Raji (cell line): ENCODE measurements around the gene EFCAB6.

Source experiments
- POLR2A ChIP-seq: IDR thresholded peaks from 2 replicates; pipeline ENCODE4 v1.6.1; 2011; ENCODE audit warnings: low read depth, low read length, control low read depth; ENCODE audit not compliant: insufficient read depth

The EFCAB6 gene

DNA sequence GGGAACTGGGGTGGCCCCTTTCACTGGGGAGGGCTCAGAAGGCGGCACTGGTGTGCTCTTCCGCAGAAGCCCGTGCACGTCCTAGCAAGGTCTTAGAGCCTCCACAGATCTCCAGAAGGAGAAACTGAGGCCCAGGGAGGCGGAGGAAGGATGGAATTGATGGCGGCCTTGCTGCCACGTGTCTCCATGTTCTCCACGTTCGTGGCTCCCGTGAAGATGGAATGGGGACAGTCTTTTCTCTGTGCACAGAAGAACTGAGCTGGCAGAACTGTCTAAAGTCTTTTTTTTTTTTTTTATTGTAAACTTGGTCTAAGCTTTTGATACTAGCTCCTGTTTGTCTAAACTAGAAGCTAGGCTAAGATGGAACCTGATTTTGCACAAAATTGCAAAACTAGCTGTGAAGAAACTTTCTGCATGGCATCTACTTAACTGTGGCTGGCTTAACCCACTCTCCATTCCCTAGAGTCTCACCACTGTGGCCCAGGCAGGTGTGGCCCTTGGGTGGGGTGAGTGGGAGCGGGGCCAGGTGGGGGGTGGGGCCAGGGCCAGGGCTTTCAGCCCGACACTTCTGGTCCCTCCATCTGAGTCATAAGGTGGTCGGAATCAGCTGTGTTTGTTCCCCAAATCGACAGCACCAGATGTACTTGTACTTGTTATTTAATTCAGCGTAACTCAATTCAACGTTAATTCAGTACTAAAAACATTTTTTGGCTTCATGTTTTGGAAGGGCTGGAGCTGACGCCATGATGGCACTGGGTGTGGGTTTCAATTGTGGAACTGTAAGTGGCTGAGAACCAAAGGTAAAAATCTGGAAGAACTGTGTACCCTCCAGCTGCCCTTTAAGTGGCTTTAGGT lies 279.6 kb downstream of the EFCAB6 start:
- TF ChIP-seq POLR2A, result no peak

DNA sequence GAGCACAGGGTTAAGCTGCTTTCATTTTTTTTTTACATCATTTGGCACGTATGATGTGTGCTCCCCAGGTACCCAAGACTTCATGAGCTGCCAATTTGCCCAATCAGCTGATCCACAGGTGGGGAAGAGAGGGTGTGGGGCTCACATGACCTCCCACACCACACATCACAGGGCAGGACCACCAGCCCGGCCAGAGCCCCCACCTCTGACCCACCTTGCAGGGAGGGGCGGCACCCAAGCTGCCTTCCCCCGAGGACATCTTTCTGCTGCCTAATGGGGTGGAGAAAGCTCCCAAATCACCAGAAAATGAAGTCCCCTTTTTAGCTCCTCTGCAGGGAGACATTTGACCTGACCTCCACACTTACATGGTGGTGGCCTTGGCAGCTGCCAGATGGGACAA lies 280.5 kb downstream of the EFCAB6 start:
- TF ChIP-seq POLR2A, result no peak

DNA sequence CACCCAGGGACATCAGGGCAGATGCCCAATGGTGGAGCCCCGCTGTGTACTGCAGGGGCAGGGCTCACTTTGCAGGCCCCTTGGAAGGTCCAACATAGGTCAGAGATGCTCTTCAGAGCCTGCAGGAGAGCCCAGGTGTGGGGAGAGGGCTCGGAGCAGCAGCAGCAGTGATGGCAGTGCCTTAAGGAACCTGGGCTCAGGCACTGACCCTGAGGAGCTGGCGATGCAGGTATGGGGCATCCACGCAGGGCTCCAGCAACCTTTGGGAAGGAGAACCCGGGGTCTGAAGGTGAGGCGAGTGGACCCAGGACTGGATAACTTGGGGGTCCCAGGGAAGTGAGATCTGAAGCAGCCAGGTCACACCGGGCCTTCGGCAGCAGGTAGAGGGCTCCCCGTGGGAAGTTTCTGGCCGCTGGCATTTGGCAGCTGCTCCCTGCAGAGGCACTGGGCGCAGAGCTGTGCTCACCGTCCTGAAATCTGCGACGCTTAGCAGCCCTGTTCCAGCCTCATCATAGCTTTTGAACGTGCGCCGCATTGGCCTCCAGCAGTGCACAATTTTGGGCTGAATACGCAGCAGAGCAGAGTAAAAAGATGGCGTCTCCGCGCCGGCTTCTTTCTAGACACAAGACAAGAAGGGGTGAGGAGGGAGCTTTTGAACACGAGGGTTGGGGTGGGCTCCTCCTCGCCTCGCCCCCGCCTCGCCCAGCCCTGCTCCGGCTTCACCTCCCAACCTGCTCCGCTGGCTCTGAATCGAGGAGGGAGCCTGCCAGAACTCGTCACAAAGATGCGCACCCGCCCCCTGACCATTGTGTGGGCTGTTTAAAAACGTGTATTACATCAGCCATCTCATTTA lies 281.5 kb downstream of the EFCAB6 start:
- TF ChIP-seq POLR2A, result no peak

DNA sequence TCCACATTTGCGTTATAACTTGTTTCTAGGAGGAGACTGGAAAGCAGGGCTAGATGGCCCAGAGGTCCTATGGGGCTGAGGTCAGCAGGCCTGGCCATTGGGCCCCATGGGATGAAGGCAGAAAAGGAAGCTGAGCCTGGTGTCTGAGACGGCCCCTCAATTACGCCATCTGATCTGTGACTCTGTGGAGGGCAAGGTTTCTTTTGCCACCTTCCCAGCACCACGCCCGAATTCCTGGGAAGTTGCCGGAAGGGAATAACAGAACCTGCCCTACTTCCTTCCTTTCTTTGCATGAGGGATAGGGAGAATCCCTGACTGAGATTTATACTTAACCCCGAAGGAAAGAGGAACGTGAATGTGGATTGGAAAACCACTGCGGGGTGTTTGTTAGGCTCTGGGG lies 282.2 kb downstream of the EFCAB6 start:
- no peak for TF ChIP-seq POLR2A

DNA sequence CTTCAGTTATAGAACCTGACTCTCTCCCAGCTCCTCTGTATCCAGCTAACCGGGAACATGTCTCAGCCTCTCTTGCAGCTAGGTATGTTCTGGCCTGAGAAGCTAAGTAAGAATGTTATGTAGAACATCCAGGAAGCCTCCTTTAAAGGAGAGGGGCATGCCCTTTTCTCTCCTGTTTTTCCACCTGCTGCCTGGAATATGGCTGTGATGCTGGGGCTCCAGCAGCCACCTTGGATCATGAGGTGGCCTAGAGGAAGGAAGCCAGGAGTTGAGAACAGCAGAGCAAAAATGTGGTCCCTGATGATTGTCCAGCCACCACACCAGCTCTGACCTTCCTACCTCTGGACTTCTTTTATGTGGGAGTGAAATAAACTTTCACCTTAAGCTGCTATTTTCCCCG lies 282.6 kb downstream of the EFCAB6 start:
- TF ChIP-seq POLR2A, result no peak

DNA sequence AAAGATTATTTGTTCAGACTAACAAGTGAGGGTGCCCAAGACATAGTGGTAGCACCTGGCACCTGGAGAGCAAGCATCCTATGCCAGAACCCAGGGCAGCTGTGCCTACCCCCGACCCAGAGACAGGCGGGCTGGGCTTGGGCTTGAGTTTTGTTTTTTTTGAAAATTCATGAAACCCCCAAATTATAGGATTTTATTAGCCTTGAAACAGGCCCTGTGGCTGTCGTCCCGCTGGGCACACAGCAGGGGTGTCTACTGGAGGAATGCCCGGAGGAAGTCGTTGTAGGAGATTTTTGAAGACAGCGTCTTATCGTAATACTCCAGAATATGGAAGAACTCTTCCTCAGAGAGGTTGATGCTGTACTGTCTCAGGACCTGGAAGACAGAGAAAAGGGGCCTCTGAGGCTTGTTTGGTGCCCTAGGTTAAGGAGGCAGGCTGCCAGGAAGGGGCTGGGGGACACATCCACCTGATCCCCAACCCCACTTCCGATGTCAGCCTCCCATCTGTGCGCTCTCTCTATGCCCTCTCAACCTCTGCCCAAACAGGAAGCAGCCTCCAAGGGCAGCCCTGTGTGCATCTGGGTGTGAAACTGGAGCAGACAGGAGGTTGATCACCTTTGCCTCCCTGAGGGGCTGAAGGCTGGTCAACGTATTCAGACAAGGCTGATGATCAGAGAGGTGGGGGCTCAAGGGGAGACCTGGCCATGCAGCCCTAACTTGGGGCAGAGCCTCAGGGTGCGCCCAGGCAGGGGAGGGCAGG lies 283.3 kb downstream of the EFCAB6 start:
- TF ChIP-seq POLR2A, result no peak

DNA sequence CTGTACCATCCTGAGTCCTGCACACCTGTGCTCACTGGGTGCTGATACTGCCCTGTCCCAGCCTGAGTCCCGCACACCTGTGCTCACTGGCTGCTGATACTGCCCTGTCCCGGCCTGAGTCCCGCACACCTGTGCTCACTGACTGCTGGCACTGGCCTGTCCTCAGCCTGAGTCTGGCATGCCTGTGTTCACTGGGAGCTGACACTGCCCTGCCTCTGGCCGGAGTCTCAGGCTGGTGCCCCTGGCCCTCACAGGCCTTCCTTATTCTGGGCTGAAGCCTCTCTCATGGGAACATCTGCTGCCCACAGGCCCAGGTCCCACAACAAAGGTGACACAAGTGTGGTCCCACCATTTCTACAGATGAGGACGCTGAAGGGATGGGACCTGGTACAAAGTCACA lies 285.2 kb downstream of the EFCAB6 start:
- TF ChIP-seq POLR2A, result no peak

DNA sequence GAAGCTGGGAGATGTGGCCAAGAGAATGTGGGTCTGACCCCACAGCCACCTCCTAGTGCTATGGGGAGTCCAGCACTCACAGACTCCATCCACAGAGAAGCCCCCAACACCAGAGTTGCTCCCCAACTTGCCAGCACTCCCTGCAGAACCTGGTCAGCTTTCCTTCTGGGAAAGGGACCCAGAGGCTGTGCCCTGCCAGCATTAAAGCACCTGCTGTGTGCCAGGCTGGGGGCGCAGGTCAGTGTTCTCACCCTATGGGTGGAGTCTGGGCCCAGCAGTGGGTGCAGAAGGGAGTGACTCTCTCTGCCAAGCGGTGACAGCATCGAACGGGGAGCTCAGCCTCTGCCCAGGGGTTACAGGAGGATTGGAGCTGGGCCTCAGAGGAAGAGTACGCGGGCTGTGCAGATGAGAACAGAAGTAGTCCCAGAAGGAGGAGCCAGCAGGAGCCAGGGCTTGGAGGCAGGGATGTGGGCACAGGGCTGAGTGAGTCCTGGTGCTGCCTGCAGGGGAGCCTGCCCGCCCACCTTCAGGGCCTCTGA lies 285.9 kb downstream of the EFCAB6 start:
- no peak for TF ChIP-seq POLR2A

DNA sequence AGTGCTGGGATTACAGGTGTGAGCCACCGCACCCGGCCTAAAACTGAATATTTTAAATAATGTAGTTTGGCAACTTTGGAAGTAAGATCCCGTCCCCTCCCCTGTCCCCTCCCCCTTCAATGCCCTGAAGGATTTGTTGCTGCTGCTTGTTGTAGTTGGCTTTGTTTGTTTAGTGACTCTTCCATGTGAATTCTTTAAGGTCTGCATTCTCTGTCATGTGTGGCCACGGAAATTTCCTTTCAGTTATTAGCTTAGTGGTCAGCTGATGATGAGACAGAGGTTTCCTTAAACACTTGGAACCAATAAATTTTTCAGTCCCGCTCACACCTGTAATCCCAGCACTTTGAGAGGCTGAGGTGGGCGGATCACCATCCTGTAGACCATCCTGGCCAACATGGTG lies 290.4 kb downstream of the EFCAB6 start:
- no peak for TF ChIP-seq POLR2A

DNA sequence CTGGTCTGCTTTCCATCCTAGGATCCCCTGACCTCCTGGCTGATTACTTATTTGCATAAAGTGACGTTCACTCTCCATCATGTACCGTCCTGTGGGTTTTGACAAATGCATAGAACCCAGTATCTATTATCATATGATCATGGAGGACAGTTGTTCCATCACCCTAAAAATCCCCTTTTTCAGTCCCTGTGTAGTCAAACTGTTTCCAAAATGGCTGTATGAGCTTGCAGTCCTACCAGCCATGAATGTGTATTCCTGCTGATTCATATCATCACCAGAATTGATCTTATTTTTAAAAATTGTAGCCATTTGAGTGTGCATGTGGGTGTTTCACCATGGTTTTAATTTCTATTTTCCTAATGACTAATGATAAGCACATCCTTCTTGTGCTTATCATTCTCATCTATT lies 291.5 kb downstream of the EFCAB6 start:
- TF ChIP-seq POLR2A, result no peak

DNA sequence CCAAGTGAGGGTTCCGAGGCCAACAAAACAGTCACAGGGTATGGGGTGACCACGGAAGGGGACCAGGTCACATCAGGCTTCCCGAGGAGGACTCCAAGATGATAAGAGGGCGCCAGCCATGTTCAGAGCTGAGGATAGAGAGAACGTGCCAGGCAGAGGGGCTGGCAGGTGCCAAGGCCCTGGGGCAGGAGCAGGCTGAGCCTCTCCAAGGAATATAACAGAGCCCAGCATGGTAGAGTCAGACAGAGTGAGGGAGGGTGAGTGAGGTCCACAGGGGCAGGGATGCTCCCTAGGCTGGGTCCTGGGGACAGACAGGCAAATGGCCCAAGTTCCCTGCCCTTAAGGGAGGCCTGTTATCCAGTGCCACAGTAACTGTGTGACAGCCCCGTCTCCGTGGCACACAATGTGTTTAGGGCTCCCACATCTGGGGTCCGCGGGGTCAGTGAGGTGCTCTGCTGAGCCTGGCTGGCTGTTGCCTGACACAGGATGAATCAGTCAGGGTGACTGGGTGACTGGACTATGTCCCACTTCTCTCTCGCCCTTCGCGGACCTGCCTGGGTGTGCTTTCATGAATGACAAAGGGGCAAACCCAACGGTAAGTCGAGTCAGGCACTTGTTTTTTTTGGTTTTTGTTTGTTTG lies 295.0 kb downstream of the EFCAB6 start:
- TF ChIP-seq POLR2A, result no peak

DNA sequence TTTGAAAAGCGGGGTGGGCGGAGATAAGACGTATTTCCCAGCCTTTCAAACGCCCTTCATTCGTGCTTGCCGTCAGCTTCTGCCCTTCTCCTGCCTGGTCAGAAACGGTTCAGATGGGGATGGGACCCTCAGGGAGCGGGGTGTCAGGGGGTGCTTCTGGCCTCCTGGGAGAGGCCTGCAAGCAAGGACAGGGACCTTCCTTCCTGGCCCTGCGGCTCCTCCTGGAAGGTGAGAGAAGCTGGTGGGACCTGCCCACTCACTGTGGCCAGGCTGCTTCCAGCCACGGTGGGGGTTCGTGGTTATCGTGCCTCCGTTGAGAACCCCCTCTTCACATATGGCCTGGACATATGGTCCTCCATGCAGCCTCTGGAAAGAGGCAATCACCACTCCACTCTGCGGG lies 295.7 kb downstream of the EFCAB6 start:
- TF ChIP-seq POLR2A, result no peak

DNA sequence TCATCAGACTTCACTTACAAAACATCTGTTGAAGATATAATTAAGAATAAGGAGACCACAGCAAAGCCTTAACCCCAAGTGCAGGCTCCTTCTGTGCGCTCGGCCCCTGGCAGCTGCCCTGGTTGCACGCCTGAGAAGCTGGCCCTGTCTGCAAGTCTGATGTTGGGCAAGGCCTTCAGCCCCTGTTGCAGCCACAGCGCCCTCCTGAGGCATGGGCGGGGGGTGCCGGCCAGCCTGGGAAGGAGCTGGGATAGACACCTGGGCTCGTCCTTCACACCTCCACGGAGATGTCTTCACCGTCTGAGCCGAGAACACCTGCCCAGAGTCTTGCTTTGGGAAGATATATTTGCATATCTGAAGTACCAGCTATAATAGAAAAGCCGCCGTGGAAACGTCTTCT lies 296.2 kb downstream of the EFCAB6 start:
- TF ChIP-seq POLR2A, result no peak

DNA sequence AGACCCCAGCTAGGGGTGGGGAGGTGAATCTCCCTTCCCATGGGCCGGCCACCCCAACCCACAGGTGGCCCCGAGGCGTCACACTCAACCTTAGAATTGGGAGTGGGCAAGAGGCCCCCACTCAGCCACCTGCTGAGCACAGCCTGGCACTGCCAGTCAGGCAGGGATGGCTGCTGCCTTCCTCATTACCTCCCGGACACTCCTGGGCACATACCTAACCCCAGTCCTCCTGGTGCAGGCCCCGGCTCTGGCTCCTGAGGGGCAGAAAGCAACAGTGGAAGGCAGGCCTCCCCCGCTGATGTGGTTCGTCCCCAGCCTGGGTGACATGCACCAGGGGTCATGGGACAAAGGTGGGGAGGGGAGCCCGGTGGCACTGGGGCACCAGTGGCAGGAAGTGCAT lies 296.7 kb downstream of the EFCAB6 start:
- no peak for TF ChIP-seq POLR2A
